H7 (cell line): ENCODE data around the gene TMCO2. TPM values are rescaled to one million over a fixed set of nuclear protein-coding genes. Genes with fewer than 3 reads are reported as not detected.

Experiments used
- DNase-seq: peaks from one replicate; pipeline ENCODE4 v3.0.0; 2012
- H3K27me3 ChIP-seq: 2 replicates; pipeline ENCODE4 v1.6.0; 2011; ENCODE audit warnings: mild to moderate bottlenecking, low read length; ENCODE audit not compliant: control insufficient read depth, insufficient read depth
- H3K36me3 ChIP-seq: replicated peaks from 2 replicates; pipeline ENCODE4 v1.5.1; 2011; ENCODE audit warnings: low read length; ENCODE audit not compliant: control insufficient read depth, insufficient read depth
- H3K4me3 ChIP-seq: 2 replicates; pipeline ENCODE4 v1.5.1; 2011; ENCODE audit warnings: low read depth, mild to moderate bottlenecking, control low read depth, low read length, moderate library complexity; ENCODE audit not compliant: insufficient read depth
- total RNA-seq: library from RNA; depleted of rRNA; stranded (reverse); fragments of >200 nt; shearing (Covaris generic); gene quantifications from 2 replicates; pipeline ENCODE4 v1.2.3, GENCODE V29; 2014

TMCO2 gene
- total RNA-seq, 1 experiment from 2014 or later = 0.28 TPM

DNA sequence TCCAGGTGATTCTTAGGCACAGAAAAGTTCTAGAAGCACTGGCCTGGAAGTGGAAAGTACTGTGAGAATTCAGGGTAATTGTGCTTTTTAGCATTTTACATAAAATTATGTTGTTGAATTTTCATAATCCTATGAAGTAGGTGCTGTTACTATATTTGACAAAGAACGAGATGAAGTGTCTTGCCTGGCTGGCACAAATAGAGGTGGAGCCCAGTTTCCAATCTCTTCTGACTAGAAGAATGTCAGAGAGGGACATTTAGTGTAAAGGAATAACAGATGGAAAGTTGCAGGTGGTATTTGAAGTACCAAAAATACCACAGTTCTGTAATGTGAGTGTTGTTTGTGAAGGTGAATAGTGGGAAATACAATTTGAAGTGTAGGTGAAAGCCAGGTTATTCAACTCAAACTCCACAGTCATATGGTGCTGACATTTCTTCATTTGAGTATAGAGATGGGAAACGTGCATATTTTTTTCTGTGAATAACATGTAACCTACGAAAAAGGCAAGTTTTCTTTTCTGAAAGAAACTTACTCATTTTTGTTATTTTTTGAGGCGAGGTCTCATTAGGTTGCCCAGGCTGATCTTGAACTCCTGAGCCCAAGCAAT, 3.5 kb upstream of the TMCO2 start:
- H3K36me3 ChIP-seq = no peaks in the 10 kb centered on the region
- H3K27me3 ChIP-seq = no peaks in the 10 kb centered on the region

GRCh38 chr1:40245686-40246085, 2.1 kb upstream of the TMCO2 start:
- DNase-seq = no peak
- H3K27me3 ChIP-seq = no peaks in the 10 kb centered on the region
- H3K4me3 ChIP-seq = no peak overlapping the region

More for the DNA sequence above, 3.5 kb upstream of the TMCO2 start:
- no peak for DNase-seq
- no peak overlapping the region for H3K4me3 ChIP-seq

GRCh38 chr1:40248412-40248811, 675 bp downstream of the TMCO2 start:
- Histone ChIP-seq H3K36me3 (no peaks in the 10 kb centered on the region), H3K4me3 (no peak overlapping the region), H3K27me3 (no peaks in the 10 kb centered on the region)
- no peak for DNase-seq

More at GRCh38 chr1:40245686-40246085, 2.1 kb upstream of the TMCO2 start:
- no peaks in the 10 kb centered on the region for H3K36me3 ChIP-seq

DNA sequence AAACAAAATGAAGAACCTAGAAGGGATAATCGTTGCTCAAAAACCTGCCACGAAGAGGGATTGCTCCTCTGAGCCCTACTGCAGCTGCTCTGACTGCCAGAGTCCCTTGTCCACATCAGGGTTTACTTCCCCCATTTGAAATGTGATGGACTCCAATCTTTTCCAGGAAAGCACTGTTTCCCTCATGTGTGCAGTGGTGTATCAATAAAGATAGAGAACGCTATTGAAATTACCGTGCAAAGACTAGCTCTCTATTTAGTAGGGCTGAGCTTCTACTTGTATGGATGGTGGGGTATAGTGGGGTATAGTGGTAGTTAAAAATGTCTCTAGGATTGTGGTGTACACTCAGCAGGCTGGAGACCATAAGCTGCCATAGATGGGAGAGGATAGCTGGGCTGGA, 3.7 kb downstream of the TMCO2 start:
- H3K4me3 ChIP-seq = no peak overlapping the region
- no peaks in the 10 kb centered on the region for H3K36me3 ChIP-seq
- H3K27me3 ChIP-seq = no peaks in the 10 kb centered on the region
- no peak for DNase-seq

- H3K27me3 ChIP-seq = no peaks in the 10 kb centered on the region
- no peaks in the 10 kb centered on the region for H3K36me3 ChIP-seq
- H3K4me3 ChIP-seq = no peak overlapping the region
- no peak for DNase-seq
These were observed 4.9 kb downstream of the TMCO2 start for GRCh38 chr1:40252601-40253000.

DNA sequence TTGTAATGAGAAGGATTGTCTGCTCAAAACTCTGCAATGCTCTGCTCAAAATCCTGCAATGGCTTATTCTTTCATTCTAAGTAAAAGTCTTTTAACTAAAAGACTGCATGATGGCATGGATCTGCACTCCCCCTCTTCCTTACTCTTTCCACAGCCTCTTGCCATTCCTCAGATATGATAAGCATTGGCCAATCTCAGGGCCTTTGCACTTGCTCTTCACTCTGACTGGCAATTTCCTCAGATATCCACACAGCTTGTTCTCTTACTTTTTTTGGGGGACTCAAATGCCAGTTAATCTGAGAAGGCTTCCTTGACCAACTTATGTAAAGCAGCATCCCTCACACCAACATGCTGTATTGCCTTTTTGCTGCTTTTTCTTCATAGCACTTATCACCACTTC, 7.5 kb downstream of the TMCO2 start:
- Histone ChIP-seq H3K4me3 (no peak overlapping the region), H3K27me3 (no peaks in the 10 kb centered on the region), H3K36me3 (peaks cover 1% of the 10 kb centered on the region; the same call in 1 of the 2 replicates)
- DNase-seq = no peak

DNA sequence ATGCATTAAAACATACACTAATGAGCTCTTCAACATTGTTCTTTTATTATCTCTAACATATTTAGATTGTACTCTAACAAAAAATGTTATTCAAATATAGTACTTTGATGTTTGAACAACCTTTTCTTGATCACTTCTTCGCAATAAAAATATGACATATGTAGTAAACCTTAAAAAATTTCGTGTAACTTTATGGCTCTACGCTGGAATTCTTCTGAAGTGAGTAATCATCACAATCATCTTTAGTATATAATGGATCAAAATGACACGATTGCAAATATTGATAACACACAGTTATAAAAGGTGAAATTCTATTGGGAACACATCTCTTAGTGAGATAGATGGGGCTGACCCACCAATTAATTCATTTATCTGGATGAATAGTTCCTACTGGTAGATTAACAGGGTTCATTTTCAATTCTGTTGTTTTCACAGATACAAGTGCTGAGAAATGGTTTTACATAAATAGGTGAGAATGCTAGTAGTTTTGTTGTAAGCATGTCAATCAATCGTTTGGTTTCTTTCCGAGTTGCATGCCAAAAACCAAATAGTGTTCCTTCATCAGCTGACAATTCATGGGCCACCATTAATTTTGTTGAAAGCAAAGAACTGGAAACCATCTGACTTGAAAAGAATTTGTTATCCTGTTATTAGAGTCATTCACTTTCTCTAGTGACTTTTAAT, 8.8 kb downstream of the TMCO2 start:
- no peak for DNase-seq
- peak overlapping the region; percentile 98 for H3K4me3 ChIP-seq
- no peaks in the 10 kb centered on the region for H3K27me3 ChIP-seq
- H3K36me3 ChIP-seq = peaks cover 3% of the 10 kb centered on the region

DNA sequence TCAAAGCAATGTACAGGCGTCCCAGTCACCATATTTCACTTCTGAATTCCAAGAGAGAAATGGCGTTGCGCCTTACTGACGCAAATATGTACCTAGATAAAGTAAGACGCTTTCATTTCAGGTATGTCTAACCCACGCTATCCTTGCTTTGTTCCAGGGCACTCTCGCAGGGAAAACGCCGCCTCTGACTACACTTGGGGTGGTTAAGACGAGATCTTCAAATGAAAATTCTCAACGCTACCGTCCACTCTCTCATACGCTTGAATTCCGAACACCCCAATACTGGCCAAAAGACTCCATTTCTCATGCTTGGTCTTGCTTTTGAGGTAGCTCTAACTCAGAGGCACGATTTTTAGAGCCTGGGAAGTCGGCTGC, 9.6 kb downstream of the TMCO2 start:
- peak overlapping the region; percentile 98 for H3K4me3 ChIP-seq
- peaks cover 6% of the 10 kb centered on the region for H3K36me3 ChIP-seq
- no peak for DNase-seq
- no peaks in the 10 kb centered on the region for H3K27me3 ChIP-seq

DNA sequence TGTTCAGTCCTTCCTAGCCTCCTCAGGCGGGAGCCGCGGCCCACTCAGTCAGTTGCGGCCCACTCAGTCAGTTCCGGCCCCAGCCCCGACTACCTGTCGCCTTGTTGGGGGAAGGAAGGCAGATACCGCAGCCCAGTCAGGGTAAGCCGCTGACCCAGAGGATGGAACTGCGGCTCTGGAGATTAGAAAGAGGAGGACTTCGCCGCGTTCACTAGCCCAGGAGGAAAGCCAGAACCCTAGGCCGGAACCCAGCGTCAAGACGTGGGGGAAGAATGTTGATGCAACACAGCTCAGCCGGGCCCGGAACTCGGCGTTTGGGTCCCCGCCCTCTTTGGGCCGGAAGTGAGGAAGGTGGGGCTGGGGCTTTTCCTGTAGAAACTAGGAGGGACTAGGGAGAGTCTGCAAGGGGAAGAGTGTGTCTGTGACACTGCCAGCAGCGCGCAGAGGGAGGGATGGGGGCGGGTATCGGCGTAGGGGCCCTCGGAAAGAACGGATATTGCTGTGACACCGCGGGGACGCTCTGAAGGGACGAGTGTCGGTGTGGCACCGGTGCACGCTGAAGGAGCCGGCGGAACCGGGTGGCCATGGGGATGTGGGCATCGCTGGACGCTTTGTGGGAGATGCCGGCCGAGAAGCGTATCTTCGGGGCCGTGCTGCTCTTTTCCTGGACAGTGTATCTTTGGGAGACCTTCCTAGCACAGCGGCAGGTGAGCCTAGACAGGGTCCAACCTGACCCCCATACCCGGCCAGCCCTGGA, 10.1 kb downstream of the TMCO2 start, which contains the start of gene ZMPSTE24:
ZMPSTE24 (plus strand) TSS at position 549 of the 757 bp plus-strand sequence; CDS start at position 585, 36 bp downstream.
- Histone ChIP-seq H3K4me3 (peak within 1 kb of the TSS; percentile 98), H3K27me3 (no peaks in the 10 kb centered on the region), H3K36me3 (peaks cover 8% of the 10 kb centered on the region)
- peak; percentile 92 for DNase-seq

- Histone ChIP-seq H3K27me3 (no peaks in the 10 kb centered on the region), H3K36me3 (peaks cover 10% of the 10 kb centered on the region), H3K4me3 (peak overlapping the region; percentile 98)
- DNase-seq = peak; percentile 47
These were observed 10.7 kb downstream of the TMCO2 start for GRCh38 chr1:40258445-40258769.

DNA sequence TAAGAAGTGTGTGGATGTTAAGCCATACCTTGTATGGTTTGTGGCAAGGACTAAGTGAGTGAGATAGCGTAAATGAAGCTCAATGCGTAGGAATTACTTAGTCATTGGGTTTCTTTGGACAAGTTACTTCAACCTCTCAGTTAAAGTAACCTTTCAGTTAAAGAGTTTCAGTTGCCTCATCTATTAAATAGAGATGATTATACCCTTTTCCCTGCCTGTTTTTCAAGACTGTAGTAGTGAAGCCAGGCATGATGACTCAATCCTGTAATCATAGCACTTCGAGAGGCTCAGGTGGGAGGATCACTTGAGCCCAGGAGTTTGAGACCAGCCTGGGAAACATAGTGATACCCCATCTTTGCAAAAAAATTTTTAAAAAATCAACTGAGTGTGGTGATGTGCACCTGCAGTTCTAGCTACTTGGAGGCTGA, 16.6 kb downstream of the TMCO2 start:
- Histone ChIP-seq H3K4me3 (no peak overlapping the region), H3K27me3 (no peaks in the 10 kb centered on the region), H3K36me3 (peaks cover 14% of the 10 kb centered on the region)
- no peak for DNase-seq

GRCh38 chr1:40265298-40265697, 17.6 kb downstream of the TMCO2 start:
- Histone ChIP-seq H3K4me3 (no peak overlapping the region), H3K36me3 (peaks cover 13% of the 10 kb centered on the region), H3K27me3 (no peaks in the 10 kb centered on the region)
- no peak for DNase-seq

- Histone ChIP-seq H3K27me3 (no peaks in the 10 kb centered on the region), H3K4me3 (no peak overlapping the region), H3K36me3 (peaks cover 18% of the 10 kb centered on the region)
- DNase-seq = no peak
These were observed 18.2 kb downstream of the TMCO2 start for GRCh38 chr1:40265919-40266318.

DNA sequence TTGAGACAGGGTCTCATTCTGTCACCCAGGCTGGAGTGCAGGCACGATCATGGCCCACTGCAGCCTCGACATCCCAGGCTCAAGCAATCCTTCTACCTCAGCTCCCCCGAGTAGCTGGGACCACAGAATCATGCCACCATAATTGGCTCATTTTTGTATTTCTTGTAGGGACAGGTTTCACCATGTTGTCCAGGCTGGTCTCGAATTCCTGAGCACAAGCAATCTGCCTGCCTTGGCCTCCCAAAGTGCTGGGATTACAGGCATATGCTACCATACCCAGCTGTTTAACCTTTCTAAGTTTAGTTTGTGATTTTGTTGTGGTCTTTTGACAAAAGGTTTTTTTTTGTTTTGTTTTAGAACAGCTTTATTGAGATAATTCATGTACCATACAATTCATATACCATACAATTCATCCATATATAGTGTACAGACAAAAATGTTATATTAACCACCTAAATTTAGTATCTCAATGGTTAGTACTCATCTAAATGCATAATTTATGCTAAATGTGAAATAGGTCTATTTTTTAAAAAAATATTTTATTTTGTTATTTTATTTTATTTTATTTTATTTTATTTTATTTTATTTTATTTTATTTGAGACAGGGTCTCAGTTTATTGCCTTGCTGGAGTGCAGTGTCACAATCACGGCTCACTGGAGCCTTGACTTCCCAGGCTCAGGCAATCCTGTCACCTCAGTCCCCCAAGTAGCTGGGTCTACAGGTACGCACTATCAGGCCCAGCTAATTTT, 19.2 kb downstream of the TMCO2 start:
- H3K36me3 ChIP-seq = peaks cover 17% of the 10 kb centered on the region
- no peak overlapping the region for H3K4me3 ChIP-seq
- H3K27me3 ChIP-seq = no peaks in the 10 kb centered on the region
- DNase-seq = no peak
